GM21619 (cell line): Measurements from ENCODE around the gene KIF5A.
A peak's percentile ranks its signal among the peaks of the same experiment; 100 is the strongest.

Experiments used
- ATAC-seq: cut with Tn5 transposase; IDR thresholded peaks from one replicate; pipeline ENCODE4 v1.9.1; 2021; ENCODE audit not compliant: unreplicated experiment

The KIF5A gene

DNA sequence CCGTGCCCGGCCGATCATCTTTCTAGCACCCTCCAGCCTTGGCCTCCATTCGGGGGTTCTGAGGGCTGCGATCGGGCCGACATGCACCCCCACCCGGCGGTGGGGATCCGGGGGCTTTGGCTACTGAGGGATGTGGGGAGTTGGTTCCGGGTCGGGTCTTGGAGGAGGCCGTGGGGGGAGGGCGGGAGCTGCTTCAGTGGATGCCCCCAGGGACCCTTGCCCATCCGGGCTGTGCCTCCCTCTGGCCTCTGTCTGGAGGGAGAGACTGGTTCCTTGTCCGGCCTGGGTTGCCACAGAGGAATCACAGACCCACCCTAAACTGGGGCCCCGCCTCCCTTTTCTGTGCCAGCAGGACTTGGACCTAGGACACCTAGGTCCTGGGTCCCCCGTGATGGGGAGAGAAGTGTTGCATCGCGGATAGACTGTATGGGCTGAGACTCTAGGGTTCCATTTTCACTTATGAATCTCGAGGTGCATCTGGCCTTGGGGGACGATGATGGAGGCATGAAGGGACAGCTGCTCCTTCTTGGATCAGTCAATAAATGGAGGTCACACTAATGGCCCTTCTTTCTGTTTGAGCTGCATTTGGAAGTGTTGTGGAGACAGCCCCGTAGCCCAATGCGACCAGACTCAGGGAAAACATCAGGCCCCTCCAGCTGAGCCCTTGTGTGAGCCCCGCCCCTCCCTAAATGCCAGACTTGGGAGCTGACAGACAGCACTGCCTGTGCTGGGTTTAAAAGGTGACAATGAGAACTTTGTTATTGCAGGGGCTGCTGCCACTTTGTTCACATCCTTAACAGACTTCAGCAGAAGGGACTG, 55.4 kb downstream of the KIF5A start:
- no peak for ATAC-seq

DNA sequence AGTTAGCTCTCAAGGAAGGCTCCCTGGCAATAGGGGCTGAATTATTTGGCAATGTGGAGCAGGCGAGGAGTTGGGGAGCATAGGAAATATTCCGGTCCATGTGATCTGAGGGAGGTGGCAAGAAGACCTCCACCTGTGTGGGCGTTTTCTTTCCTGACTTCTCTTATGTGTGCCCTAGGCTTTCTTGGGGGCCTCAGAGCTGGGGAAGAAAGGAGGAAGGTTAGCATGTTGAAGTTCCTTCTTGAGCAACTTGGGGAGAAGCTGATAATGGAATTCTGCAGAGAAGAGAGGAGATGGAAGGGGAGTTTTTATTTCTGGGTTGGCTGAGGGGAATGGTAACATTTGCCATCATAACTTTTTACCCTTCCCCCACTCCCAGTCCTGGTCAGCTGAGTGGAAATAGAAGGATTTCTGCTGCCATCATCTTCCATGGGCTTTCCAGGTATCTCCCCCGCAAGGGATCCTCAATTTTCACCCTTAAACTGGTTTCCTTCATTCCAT, 56.0 kb downstream of the KIF5A start:
- ATAC-seq = no peak

DNA sequence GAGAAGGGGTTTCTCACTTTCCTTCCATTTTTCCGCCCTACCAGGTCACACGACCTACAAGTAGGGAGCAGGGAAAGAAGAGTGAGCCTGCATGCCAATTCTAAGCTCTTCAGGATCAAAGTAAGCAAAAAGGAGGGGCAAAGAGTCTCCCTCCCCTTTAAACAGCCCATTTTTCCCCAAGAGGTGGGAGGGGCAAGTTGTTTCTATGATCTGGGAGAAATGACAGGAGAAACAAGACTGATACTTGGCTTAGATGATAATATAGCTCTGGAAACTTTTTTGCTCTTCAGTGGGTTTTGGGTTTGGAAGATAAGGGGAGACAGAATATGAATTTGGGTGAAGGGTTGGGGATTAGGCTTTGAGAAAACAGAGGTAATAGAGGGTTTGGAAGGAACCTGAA, 56.6 kb downstream of the KIF5A start:
- no peak for ATAC-seq

DNA sequence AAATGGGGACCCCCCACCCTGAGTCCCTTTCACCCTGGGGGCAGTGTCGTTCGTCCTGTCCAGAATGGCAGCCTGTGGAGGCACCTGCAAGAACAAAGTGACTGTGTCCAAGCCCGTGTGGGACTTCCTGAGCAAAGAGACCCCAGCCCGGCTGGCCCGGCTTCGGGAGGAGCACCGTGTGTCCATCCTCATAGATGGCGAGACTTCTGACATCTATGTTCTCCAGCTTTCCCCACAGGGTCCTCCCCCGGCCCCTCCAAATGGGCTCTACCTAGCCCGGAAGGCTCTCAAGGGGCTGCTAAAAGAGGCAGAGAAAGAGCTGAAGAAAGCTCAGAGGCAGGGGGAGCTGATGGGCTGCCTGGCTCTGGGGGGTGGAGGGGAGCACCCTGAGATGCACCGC, 57.0 kb downstream of the KIF5A start:
- no peak for ATAC-seq

DNA sequence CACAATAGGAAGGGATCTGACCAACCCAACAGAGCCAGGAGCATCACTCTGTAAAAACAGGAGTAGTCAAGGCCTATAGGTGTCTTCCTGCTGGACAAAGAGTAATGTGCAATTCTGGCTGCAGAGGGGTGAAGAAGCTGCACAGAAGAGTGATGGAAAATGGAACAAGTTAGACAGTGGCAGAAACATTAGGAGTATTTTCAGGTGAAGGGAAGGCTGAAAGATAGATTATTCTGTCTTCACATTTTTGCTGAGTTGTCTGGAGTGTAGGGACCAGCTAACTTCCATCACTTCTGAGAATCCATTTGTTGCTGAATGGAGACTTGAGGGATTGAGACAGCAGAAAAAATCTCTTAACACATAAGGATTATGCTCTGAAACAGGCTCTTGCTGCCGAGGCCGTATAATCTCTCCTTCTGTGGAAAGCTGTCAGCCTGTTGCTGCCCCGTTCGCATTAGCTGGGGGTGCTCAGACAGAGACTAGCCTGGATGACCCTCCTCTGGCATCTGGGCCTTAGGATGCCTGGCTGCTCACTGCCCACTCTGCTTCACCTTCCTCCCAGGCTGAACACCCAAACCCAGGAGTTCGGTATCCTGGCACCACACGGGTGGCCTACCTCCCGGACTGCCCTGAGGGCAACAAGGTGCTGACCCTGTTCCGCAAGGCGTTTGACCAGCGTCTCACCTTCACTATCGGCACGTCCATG, 58.3 kb downstream of the KIF5A start:
- ATAC-seq = no peak

DNA sequence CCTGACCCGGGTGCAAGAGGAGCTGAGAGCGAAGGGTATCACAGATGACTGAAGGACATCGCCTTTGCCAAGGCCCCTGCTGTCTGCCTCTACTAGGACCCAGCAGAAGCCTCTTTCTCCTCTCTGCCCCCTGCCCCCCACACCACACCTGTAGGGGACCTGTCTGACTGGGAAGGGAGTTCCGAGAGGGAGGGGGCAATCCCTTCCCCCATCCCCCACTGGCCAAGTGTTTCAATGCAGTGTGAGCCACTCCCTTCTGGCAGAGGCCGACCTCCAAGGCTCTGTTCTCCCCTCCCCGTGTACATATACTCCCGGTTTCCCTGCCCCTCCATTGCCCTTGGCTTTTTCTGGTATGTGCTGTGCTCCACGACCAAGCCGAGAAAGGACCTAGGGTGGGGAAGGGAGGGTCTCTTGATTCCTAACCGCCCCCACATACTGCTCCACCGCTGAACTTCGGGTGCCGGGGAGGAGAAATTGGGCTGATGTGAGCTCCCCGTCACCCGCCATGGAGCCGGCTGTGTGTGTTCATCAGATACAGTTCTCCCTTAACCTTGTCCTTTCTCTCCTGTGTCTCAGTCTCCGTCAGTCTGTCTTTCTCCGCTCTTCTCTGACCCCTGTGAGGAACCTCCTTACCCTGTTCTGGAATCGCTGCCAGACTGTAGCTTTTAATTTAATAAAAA, 59.4 kb downstream of the KIF5A start:
- no peak for ATAC-seq

DNA sequence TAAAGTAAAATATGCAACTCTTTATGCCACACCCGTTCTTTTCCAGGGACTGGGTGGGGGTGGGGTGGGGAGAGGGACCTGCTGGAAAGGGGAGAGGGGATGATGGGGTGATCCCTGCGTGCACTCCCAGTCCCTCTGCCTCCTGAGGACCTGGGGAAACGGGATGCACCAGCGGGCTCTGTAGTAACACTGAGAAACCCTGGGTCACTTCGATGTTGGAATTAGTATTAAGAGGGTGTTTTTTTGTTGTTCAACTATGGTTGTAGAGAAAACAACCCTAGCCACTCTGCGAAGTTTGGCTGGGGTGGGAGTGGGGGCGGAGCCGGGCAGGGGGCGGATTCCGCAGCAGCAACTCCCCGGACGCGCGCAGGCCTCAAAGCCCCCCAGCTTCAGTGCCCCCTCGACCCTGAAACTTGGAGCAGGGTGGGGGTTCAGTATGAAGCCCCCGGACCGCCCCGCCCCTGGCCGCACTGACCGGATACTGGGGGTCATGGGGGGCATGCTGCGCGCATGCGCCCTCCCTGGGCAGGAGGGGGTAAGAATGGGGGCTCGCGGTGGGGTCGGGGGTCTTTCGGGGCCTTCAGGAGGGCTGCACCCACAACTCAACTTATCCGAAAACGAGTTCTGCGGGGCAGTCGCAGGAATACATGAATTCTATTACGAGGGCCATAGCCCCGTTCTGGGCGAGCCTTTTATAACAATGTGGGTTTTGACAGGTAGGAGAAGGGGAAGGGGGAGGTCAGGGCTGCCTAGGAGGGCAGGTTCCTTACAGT, 60.1 kb downstream of the KIF5A start:
- ATAC-seq = no peak

DNA sequence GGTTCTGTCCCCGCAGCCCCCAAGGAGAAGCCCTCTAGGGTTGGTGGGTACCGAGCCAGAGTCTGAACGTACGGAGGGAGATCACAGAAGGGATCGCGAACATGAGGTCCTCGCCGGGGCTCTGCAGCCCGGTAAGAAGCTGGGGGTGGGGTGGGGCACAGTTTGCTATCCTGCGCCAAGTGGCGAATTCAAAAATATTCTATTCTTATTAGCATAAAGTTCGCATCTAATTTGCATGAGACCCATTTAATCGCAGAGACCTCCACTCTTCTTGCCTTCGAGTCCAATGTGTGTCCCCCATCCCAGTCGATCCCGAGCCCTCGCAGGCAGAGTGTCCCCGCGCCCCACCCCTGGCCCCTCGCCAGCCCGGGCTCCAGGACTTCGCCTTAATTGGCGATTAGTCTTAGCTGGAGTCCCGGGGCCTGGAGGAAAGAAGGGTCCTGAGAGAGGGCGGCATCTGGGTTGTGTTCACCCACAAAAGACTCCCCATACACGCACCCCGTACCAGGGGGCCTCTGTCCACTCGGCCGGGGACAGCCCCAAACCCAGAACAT, 60.8 kb downstream of the KIF5A start:
- no peak for ATAC-seq

DNA sequence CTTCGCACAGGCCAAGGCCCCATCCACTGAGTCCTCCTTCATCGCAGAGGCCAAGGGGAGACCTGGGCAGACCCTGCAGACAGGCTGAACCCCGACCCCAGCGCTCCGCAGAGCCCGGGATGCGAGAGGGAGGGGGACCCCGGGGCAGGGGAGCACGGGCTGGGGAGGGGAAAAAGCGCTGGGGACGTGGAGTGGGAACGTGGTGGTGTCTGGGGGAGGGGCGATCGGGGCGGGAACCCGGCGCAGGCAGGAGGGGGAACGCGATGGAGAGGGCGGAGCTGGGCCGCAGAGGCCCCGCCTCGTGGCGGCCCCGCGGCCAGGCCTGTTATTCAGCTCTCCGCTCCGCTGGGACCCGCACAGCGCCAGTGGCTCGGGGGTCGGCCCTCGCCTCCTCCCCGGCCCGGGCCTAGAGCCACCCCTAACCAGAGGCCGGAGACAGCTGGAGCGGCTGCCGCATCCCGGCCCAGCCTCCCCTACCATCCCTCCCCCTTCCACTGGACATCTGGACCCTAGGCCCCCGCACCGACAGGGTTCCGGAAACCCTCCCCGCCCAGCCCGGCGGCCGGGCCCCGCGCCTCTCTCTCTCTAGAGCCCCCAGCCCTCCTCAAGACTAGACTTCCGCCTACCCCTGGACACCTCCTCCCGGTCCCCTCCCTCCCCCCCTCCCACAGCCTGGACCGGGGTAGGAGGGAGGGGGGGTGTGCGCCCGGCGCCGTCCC, 61.4 kb downstream of the KIF5A start, which contains the start of gene ARHGEF25:
Gene ARHGEF25 (plus strand): TSS at position 328 of the 719 bp plus-strand sequence. CDS start 460 bp downstream, outside the sequence.
- ATAC-seq = no peak

DNA sequence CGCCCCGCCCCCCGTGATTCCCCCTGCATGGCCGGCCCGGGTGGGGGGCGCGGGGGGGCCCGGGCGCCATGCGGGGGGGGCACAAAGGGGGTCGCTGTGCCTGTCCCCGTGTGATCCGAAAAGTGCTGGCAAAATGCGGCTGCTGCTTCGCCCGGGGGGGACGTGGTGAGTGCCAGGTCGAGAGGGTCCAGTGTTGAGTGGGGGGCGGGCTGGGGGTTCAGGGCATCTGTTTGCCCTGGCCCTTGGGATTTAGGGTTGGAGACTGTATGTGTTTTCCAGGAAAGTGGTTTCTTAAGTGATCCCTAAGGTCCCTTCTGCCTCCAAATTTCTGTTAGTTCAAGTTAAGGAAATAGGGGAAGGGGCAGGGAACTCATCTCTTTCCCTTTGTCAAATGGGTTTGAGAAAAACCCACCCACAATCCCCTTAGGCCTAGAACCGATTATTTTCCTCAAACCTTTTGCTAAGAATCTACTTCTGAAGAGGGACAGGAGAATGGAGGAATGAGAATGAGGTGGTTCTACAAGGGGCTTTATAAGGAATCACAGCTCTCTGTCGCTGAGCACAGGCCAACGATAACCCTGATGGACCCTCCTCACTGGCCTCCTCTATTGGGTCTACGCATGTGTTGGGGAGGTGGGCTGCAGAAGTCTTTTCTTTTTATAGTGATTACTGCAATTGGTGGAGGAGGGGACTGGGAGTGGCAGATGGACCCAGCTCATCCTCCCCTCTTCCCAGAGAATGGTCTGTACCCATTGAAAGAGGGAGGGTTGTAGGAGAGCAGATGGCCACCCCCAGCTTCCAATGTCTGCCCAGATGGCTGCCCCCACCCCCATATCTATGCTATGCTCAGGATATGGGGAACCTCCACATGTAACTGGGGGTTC, 62.2 kb downstream of the KIF5A start:
- ATAC-seq = no peak

DNA sequence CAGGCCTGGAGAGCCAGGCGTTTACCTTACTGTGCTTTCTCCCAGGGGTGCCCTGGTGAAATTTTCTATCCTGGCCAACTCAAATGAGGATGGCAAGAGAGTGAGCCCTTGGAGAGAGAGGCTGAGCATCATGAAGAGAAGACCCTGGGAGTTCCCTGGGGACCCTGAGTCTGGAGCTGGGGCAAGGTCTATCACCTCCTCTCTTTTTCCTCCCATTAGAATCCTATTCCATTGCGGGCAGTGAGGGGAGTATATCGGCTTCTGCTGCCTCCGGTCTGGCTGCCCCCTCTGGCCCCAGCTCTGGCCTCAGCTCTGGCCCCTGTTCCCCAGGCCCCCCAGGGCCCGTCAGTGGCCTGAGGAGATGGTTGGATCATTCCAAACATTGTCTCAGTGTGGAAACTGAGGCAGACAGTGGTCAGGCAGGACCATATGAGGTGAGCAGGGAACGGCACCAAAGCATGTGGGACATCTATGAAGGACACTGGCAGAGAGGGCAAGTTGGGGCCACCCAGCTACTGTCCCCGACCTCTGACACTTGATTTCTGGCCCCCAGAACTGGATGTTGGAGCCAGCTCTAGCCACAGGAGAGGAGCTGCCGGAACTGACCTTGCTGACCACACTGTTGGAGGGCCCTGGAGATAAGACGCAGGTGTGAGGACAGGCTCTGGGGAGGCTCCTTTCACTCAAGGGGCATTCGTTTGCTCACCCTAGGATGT, 63.0 kb downstream of the KIF5A start:
- no peak for ATAC-seq

DNA sequence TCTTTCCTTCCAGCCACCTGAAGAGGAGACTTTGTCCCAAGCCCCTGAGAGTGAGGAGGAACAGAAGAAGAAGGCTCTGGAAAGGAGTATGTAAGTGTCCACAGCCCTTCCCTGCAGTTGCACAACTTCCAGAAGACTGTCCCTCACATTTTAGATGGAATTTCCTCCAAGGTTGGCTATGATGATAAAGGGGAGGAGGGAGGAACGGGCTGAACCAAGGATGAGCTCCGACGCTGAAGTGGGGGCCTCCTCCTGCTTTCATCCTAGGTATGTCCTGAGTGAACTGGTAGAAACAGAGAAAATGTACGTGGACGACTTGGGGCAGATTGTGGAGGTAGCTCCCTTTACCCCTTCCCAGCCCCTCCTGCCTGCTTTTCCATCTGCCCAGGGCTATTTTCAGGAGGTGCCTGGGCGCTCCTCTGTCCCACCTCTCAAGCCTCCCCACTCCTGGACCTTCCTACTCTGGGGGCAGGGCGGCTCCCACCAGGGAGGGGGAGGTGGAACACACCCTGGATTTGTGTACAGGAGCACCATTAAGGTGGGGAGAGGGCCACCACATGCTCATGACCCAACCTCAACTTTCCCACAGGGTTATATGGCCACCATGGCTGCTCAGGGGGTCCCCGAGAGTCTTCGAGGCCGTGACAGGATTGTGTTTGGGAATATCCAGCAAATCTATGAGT, 63.7 kb downstream of the KIF5A start:
- ATAC-seq = no peak

DNA sequence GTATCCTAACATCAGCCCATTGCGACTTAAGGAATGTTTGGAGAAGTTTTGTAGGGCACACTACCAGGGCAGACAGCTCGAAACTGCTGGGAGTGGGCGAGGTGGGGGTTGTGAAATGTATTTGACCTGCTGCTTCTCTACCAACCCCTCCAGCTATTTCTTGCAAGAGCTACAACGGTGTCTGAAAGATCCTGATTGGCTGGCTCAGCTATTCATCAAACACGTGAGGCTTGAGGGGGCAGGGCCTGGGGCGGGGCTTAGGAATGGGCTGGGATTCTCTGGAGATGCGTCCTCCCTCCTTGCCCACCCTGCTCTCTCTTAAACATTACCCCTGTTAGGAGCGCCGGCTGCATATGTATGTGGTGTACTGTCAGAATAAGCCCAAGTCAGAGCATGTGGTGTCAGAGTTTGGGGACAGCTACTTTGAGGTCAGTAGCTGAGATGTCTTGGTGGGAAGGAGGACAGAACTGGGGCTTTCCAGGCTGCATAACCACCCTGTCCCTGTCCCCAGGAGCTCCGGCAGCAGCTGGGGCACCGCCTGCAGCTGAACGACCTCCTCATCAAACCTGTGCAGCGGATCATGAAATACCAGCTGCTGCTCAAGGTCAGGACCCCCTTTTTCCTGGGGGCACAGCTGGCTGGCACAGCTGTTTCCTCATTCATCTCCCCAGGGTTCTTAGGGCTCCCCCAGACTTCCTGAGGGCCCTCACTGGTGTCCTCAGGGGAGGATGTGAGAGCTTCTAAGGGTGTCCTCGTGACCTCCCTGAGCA, 64.5 kb downstream of the KIF5A start:
- ATAC-seq = peak; percentile 56

DNA sequence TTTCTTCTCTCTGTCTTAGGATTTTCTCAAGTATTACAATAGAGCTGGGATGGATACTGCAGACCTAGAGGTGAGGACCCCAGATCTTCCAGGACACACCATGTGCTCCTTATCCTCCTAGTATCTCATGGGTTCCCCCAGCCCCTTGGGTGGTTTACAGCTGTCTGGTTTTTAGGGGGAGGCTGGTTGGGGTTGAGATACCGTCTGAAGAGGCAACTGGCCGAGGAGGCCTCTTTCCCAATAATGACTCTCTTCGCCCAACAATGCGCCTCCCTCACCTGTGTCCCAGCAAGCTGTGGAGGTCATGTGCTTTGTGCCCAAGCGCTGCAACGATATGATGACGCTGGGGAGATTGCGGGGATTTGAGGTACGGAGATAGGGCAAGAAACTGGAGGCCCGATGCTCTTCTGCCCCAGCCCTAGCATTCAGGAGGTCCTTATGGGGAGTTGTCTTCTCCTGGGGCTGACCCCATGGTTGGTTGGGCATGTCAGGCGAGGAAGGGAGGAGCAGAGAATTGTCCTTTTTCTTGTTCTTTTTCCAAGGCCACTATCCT, 65.2 kb downstream of the KIF5A start:
- no peak for ATAC-seq

DNA sequence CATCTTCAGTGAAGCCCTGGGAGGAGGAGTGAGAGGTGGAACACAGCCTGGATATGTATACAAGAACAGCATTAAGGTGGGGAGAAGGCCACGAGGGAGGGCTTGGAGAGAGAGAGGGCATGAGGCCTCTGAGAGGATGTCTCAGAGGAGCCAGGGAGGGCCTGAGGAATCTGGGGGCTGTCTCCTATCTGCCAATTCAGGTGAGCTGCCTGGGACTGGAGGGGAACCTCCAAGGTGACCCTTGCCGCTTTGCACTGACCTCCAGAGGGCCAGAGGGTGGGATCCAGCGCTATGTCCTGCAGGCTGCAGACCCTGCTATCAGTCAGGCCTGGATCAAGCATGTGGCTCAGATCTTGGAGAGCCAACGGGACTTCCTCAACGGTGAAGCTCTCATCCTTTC, 65.8 kb downstream of the KIF5A start:
- no peak for ATAC-seq

DNA sequence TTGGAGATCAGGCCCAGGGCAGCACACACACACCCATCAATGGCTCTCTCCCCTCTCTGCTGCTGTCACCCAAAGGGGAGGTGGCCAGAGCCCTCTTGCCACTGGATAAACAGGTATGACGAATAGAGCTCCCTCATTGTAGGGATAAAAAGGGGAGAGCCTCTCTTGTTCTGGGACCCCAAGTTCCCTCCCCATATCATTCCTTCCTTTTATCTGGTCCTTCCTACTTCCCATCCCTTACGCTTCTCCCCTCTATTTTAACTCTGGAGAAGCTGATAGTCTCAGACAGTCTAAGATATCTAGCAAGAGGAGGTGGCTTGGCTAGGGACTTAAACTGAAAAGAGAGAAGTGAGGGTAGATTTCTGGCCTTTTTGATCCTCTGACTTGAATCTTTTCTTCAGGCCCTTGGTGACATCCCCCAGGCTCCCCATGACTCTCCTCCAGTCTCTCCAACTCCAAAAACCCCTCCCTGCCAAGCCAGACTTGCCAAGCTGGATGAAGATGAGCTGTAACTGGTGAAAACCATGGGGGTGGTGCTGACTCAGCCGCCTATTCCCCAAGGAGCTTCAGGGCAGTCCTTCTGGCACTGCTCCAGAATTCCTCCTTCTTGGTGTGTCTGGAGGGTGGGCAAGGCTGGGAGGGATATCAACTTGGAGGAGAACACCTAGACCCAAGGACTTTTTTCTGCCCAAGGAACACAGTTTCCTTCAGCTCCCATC, 66.7 kb downstream of the KIF5A start:
- no peak for ATAC-seq
